Measurements from ENCODE around the gene FARS2.

DNA sequence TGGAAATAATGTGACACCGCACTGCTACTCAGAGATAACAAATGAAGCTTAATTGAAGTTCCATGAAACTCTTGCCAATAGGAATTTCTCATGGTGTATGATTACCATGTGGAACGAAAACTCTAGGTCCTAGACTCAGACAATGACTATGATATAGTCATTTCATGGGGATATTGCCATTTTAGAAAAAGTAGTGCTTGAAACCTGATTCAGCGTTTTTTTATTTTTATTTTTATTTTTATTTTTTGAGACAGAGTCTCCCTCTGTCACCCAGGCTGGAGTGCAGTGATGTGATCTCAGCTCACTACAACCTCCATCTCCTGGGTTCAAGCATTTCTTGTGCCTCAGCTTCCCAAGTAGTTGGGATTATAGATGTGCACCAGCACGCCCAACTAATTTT is 253.9 kb downstream of the FARS2 start:
- no peak for TF ChIP-seq USF2 (IDR thresholded peaks at IDR 0.05; ENCODE audit: borderline replicate concordance, low read depth, low read length)
- no peak for TF ChIP-seq CTCF (IDR thresholded peaks at IDR 0.05)
- TF ChIP-seq ZBTB33 (IDR thresholded peaks at IDR 0.05; ENCODE audit: borderline replicate concordance, low read depth), result no peak
- TF ChIP-seq, protein P1, sequence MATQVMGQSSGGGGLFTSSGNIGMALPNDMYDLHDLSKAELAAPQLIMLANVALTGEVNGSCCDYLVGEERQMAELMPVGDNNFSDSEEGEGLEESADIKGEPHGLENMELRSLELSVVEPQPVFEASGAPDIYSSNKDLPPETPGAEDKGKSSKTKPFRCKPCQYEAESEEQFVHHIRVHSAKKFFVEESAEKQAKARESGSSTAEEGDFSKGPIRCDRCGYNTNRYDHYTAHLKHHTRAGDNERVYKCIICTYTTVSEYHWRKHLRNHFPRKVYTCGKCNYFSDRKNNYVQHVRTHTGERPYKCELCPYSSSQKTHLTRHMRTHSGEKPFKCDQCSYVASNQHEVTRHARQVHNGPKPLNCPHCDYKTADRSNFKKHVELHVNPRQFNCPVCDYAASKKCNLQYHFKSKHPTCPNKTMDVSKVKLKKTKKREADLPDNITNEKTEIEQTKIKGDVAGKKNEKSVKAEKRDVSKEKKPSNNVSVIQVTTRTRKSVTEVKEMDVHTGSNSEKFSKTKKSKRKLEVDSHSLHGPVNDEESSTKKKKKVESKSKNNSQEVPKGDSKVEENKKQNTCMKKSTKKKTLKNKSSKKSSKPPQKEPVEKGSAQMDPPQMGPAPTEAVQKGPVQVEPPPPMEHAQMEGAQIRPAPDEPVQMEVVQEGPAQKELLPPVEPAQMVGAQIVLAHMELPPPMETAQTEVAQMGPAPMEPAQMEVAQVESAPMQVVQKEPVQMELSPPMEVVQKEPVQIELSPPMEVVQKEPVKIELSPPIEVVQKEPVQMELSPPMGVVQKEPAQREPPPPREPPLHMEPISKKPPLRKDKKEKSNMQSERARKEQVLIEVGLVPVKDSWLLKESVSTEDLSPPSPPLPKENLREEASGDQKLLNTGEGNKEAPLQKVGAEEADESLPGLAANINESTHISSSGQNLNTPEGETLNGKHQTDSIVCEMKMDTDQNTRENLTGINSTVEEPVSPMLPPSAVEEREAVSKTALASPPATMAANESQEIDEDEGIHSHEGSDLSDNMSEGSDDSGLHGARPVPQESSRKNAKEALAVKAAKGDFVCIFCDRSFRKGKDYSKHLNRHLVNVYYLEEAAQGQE (IDR thresholded peaks at IDR 0.05; ENCODE audit: low read depth, low read length), result no peak
- no peak for TF ChIP-seq EZH2phosphoT487 (IDR thresholded peaks at IDR 0.05; ENCODE audit: borderline replicate concordance, low read depth)
- TF ChIP-seq, protein P2, sequence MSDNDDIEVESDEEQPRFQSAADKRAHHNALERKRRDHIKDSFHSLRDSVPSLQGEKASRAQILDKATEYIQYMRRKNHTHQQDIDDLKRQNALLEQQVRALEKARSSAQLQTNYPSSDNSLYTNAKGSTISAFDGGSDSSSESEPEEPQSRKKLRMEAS (IDR thresholded peaks at IDR 0.05; ENCODE audit: low read depth), result no peak
- TF ChIP-seq RXRA (IDR thresholded peaks at IDR 0.05; ENCODE audit: borderline replicate concordance, low read depth), result no peak
- TF ChIP-seq FOXM1 (IDR thresholded peaks at IDR 0.05; ENCODE audit: low read depth), result no peak
- TF ChIP-seq RAD21 (IDR thresholded peaks at IDR 0.05; ENCODE audit: low read length), result no peak
- TF ChIP-seq TCF12 (IDR thresholded peaks at IDR 0.05), result no peak
